ENCODE measurements around the gene GZMM.

DNA sequence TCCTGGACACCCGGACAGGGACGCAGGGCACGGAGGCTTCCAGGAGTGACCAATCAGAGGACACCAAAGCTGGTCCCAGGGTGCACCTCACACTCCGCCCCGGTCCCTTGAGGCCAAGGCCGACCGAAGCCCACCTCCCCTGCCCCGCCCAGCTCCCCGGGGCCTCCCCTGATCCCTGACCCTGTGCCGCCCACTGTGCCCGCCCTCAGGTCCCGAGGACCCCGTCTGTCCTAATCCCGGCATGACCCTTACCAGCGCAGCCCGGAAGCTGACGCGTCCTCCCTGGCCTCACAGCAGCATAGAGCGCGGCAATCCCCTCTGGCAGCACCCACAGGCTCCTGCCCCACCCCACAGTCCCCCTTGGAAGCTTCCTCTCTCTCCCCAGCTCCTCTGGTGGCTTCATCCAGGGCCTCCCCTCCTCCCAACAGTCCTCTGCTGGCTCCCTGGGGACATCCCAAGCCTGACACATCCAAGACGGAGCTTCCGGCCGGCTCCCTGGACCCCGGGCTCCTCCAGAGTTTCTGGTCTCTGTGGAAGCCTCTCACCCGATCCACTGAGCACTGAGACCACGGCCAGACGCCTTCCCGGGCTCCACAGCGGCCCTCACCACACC, 19.7 kb upstream of the GZMM start:
- TF ChIP-seq, protein P1, sequence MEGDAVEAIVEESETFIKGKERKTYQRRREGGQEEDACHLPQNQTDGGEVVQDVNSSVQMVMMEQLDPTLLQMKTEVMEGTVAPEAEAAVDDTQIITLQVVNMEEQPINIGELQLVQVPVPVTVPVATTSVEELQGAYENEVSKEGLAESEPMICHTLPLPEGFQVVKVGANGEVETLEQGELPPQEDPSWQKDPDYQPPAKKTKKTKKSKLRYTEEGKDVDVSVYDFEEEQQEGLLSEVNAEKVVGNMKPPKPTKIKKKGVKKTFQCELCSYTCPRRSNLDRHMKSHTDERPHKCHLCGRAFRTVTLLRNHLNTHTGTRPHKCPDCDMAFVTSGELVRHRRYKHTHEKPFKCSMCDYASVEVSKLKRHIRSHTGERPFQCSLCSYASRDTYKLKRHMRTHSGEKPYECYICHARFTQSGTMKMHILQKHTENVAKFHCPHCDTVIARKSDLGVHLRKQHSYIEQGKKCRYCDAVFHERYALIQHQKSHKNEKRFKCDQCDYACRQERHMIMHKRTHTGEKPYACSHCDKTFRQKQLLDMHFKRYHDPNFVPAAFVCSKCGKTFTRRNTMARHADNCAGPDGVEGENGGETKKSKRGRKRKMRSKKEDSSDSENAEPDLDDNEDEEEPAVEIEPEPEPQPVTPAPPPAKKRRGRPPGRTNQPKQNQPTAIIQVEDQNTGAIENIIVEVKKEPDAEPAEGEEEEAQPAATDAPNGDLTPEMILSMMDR (IDR thresholded peaks at IDR 0.05), result no peak
- TF ChIP-seq POLR2A (IDR thresholded peaks at IDR 0.05), result no peak
